Natural killer cell (primary cell): ENCODE measurements around the gene EFCAB5. TPM values are rescaled to one million over a fixed set of nuclear protein-coding genes. Genes with fewer than 3 reads are reported as not detected.

Source experiments
- ATAC-seq, 3 donors: fragments of 150-1000 bp in 2 of 3; fragments of 200-7000 bp in 1 of 3; cut with Tn5 transposase; 1 replicate in 1 of 3; 2 replicates in 2 of 3; pipeline ENCODE4 v1.10.0; 2021; ENCODE audit warnings: mild to moderate bottlenecking in 2 of 3, moderate library complexity in 2 of 3
- DNase-seq, 2 donors: peaks; one replicate each; pipeline versions ENCODE4 v3.0.0 to v3.0.0-alpha.2; 2013 to 2021; ENCODE audit warnings: mixed read lengths in 1 of 2
- H3K27ac ChIP-seq: one replicate; pipeline ENCODE4 v1.5.1; 2013; ENCODE audit warnings: mild to moderate bottlenecking, low read length
- H3K27me3 ChIP-seq: one replicate; pipeline ENCODE4 v1.6.1; 2013; ENCODE audit warnings: low read length; ENCODE audit not compliant: control insufficient read depth, insufficient read depth
- H3K36me3 ChIP-seq: one replicate; pipeline ENCODE4 v1.6.1; 2013; ENCODE audit warnings: low read length; ENCODE audit not compliant: control insufficient read depth, insufficient read depth
- H3K4me1 ChIP-seq: one replicate; pipeline ENCODE4 v1.6.1; 2013; ENCODE audit warnings: low read length; ENCODE audit not compliant: control insufficient read depth, insufficient read depth
- H3K4me3 ChIP-seq: one replicate; pipeline ENCODE4 v1.5.1; 2013; ENCODE audit warnings: low read length
- H3K9me3 ChIP-seq: one replicate; pipeline ENCODE4 v1.6.1; 2013; ENCODE audit warnings: low read length; ENCODE audit not compliant: control insufficient read depth, insufficient read depth
- H3K27ac Mint-ChIP-seq, 2 donors: one replicate each; pipeline ENCODE4 v1.8.0; 2022; ENCODE audit warnings: mild to moderate bottlenecking in 2 of 2, mixed read lengths in 2 of 2, moderate library complexity in 1 of 2
- H3K27me3 Mint-ChIP-seq, 2 donors: one replicate each; pipeline ENCODE4 v1.8.0; 2022; ENCODE audit warnings: low read depth in 2 of 2, mixed read lengths in 2 of 2
- H3K36me3 Mint-ChIP-seq: one replicate; pipeline ENCODE4 v1.8.0; 2022; ENCODE audit warnings: mixed read lengths
- H3K4me1 Mint-ChIP-seq, 2 donors: one replicate each; pipeline ENCODE4 v1.8.0; 2022; ENCODE audit warnings: mixed read lengths in 2 of 2
- H3K4me3 Mint-ChIP-seq: one replicate; pipeline ENCODE4 v1.8.0; 2022; ENCODE audit warnings: mild to moderate bottlenecking, moderate library complexity, mixed read lengths
- H3K9me3 Mint-ChIP-seq, 2 donors: one replicate each; pipeline ENCODE4 v1.8.0; 2022; ENCODE audit warnings: mixed read lengths in 2 of 2
- CTCF ChIP-seq: fragments of 200-600 bp; IDR thresholded peaks from one replicate; pipeline ENCODE4 v1.8.0; 2022; ENCODE audit warnings: antibody characterized with exemption
- WGBS: methylation state at CpG from one replicate; pipeline ENCODE4 v1.1.7; 2013; ENCODE audit warnings: missing lambda C conversion rate; ENCODE audit not compliant: insufficient coverage; 5-methylcytosine and 5-hydroxymethylcytosine counted together
- intact Hi-C: fragments of 100-400 bp; cut with micrococcal nuclease; formaldehyde crosslinking; loops from one replicate; pipeline ENCODE4 v1.14.2; 2022
- total RNA-seq, 4 donors: library from RNA; stranded (reverse); fragments of 120-200 nt in 1 of 4; gene quantifications; one replicate each; pipeline versions ENCODE4 v1.2.3 to v1.2.4, GENCODE V29; 2013 to 2022

EFCAB5 gene
- total RNA-seq, 3 donors from 2014 or later (not counting 1 experiment from before 2014, with no cell fraction given) = 0.56 to 1.9 (median 0.58) TPM

GRCh38 chr17:30101686-30102390 lies 160.4 kb downstream of the EFCAB5 start:
- Mint-ChIP-seq H3K4me3 (no peak overlapping the region), H3K9me3 (no peaks in the 10 kb centered on the region), H3K27me3 (peaks cover 7 to 14% of the 10 kb centered on the region in 2 donors), H3K36me3 (no peaks in the 10 kb centered on the region), H3K27ac (no peak overlapping the region), H3K4me1 (peaks cover 6% of the 10 kb centered on the region in 2 donors)
- Histone ChIP-seq H3K9me3 (no peaks in the 10 kb centered on the region), H3K27ac (no peak overlapping the region), H3K27me3 (no peaks in the 10 kb centered on the region), H3K36me3 (no peaks in the 10 kb centered on the region), H3K4me3 (no peak overlapping the region), H3K4me1 (peaks cover 8% of the 10 kb centered on the region)
- ATAC-seq = no peak
- 56% methylated on average over 4 of the region's 4 CpGs for WGBS
- no peak for TF ChIP-seq CTCF
- no peak for DNase-seq
- intact Hi-C loops = no loop called here

- H3K27ac Mint-ChIP-seq = no peak overlapping the region
- ATAC-seq (no peak), DNase-seq (no peak)
- intact Hi-C loops = loop anchor here (1.0 to 2.0 kb wide), 3 partner anchors 21 to 232 kb away; no protein-coding TSS in a partner anchor
- no peaks in the 10 kb centered on the region for H3K36me3 Mint-ChIP-seq
- no CpG with 5 or more reads among the region's 1 CpG for WGBS
- Histone ChIP-seq H3K36me3 (no peaks in the 10 kb centered on the region), H3K27me3 (no peaks in the 10 kb centered on the region), H3K4me3 (no peak overlapping the region), H3K4me1 (peaks cover 8% of the 10 kb centered on the region), H3K9me3 (no peaks in the 10 kb centered on the region), H3K27ac (no peak overlapping the region)
- no peaks in the 10 kb centered on the region for H3K9me3 Mint-ChIP-seq
- no peak overlapping the region for H3K4me3 Mint-ChIP-seq
- H3K27me3 Mint-ChIP-seq = peaks cover 9 to 24% of the 10 kb centered on the region in 2 donors
- no peak for TF ChIP-seq CTCF
- peaks cover 6% of the 10 kb centered on the region in 2 donors for H3K4me1 Mint-ChIP-seq
Observed at GRCh38 chr17:30103921-30104320, 162.5 kb downstream of the EFCAB5 start.

- peak; percentile 95 for TF ChIP-seq CTCF
- 29% methylated on average over 29 of the region's 29 CpGs for WGBS
- Mint-ChIP-seq H3K36me3 (no peaks in the 10 kb centered on the region), H3K9me3 (no peaks in the 10 kb centered on the region), H3K4me1 (peaks cover 6% of the 10 kb centered on the region in 2 donors), H3K4me3 (peak overlapping the region; percentile 84), H3K27ac (peak overlapping the region; percentile 4 to 78), H3K27me3 (peaks cover 10 to 27% of the 10 kb centered on the region in 2 donors)
- ATAC-seq (peak; percentile 93 to 95 (median 94)), DNase-seq (peak; percentile 55 to 87)
- Histone ChIP-seq H3K9me3 (no peaks in the 10 kb centered on the region), H3K36me3 (no peaks in the 10 kb centered on the region), H3K27ac (no peak overlapping the region), H3K4me1 (peaks cover 8% of the 10 kb centered on the region), H3K27me3 (no peaks in the 10 kb centered on the region), H3K4me3 (peak overlapping the region; percentile 25)
- intact Hi-C loops = loop anchor here (1.0 to 2.0 kb wide), 3 partner anchors 20 to 232 kb away; no protein-coding TSS in a partner anchor
Observed at GRCh38 chr17:30104575-30105339, 163.3 kb downstream of the EFCAB5 start.
